HG03354 (cell line): ENCODE data around the gene ANKRD17.
"Not testable (repeated sequence)": the region's sequence is repeated elsewhere in the genome, so short reads cannot be mapped to it uniquely, and the experiment has no call there.

Experiments
- ATAC-seq: cut with Tn5 transposase; IDR thresholded peaks from one replicate; pipeline ENCODE4 v1.9.1; 2021; ENCODE audit warnings: mild to moderate bottlenecking; ENCODE audit not compliant: unreplicated experiment, poor library complexity, severe bottlenecking

ANKRD17 gene

GRCh38 chr4:73258686-73259570, at the start of gene ANKRD17:
TSS of gene ANKRD17 (minus strand) at chr4:73258798. CDS start at chr4:73258668, 130 bp downstream.
- peak; percentile 82 for ATAC-seq

DNA sequence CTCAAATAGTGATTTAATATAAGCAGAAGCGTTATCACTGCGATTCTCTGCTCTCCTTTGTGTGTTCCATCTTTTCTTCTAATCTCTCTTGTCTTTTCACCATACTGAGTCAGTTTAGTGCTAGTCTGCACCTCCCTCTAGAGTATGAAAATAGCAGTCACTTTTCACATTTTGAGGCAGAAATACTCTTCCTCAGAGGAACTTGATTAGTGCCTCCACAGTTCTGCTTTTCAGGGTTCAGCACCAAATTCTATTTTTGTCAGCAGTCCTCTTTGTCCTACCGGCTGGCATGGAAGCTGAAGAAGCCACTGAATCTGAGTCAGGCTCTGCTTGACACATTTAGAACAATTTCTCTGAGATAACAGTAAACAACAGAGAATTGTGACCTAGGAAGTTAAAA, 49.7 kb upstream of the ANKRD17 start:
- ATAC-seq, result no peak

DNA sequence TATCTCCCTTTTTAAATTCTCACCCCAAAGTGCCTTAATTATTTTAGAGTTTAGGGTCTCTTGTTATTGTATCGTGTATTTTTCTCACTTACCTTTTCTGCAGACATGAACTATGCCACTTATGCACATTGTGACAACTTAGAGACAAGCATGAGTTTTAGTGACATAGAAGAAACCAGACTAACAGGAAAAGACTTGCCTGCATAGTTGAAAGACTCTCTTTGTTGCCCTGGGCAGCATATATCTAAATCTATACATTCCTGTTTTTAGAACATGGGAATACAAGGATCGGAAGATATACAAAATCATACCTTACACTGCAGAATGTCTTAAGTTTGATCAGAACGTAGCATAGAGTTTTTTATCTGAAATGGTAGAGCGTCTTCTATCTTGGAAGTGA, 45.1 kb upstream of the ANKRD17 start:
- ATAC-seq, result no peak

GRCh38 chr4:73299548-73300280, 41.1 kb upstream of the ANKRD17 start:
- ATAC-seq, result no peak

DNA sequence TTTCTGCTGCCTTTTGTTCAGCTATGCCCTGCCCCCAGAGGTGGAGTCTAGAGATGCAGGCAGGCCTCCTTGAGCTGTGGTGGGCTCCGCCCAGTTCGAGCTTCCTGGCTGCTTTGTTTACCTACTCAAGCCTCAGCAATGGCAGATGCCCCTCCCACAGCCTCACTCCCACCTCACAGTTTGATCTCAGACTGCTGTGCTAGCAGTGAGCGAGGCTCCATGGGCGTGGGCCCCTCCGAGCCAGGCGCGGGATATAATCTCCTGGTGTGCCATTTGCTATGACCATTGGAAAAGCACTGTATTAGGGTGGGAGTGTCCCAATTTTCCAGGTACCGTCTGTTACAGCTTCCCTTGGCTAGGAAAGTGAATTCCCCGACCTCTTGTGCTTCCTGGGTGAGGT, 34.1 kb upstream of the ANKRD17 start:
- ATAC-seq, result not testable (repeated sequence)

DNA sequence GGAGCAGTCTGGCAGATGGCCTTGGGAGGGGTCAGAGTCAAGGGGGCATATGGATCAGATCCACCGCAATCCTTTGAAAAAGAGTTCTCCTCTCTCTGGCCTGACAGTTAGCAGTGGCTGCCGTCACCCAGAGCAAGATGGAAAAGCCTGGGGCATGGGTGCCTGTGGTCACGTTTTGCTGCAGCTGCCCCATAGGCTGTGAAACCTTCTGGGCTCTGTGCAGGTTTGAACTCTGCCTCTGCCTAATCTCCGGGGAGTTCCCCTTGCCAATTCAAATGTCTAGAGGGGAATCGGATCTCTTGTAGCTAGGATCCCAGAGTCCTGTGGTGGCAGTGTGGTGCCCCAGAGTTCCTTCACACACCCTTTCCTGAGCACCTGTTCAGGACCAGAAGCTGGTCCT, 23.4 kb upstream of the ANKRD17 start:
- no peak for ATAC-seq

DNA sequence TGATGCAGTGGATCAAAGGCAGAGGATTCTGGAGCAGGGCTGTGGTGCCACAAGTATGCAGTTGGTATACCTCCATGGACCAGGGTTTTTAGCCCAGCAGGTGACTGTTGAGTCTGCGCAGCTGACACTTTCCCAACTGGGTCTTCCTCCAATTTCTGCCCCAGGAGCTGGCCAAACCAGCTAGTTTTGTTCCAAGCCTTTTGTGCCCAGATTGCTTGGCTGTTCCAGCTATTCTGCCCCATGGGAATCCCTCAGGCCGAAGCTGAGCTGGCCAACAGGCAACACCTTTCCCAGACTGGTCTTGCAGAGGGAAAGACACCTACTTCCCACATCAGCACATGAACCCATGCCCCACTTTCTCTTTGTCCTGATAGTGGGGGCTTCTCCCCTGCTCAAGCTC, 22.8 kb upstream of the ANKRD17 start:
- no peak for ATAC-seq

DNA sequence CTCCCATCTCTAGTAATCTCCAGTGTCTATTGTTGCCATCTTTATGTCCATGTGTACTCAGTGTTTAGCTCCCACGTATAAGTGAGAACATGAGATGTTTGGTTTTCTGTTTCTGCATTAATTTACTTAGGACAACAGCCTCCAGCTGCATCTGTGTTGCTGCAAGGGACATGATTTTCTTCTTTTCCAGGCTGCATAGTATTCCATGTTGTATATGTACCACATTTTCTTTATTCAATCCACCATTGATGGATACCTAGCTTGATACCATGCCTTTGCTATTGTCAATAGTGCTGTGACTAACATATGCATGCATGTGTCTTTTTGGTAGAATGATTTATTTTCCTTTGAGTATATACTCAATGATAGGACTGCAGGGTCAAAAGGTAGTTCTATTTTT, 18.6 kb upstream of the ANKRD17 start:
- no peak for ATAC-seq

DNA sequence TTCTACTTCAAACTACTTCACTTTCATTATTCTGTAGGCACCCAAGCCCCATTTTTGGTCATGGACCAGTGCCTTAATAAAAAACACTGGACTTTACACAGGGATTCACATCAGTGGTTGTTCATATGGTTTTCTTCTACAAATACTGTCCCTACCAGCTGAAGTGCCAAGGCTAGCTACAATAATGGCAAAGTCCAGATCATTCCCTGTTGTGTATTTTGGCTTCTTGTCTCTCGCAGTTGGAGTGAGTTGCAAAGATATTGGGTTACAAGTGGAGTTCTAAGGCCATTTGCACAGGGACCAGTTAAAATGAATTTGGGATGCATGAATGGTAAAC, 16.7 kb upstream of the ANKRD17 start:
- ATAC-seq, result no peak

DNA sequence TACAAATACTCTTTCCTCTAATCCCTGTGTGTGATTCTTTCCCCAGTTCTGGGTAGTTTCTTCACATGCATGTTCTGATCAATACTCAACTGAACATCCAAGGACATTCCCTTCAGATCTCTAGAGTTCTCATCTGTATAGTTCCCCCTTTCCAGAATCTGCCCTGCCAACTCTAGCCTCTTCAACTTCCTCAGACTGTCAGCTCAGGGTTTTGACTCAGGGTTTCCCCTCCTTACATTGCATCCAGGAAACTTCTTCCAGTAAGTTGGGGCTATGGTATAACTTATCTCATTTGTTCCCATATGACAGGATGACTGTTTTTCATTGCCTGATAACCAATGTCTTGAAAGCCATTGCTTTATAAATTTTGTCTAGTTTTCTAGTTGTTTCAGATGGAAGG, 14.2 kb upstream of the ANKRD17 start:
- no peak for ATAC-seq

GRCh38 chr4:73267050-73267449, 8.5 kb upstream of the ANKRD17 start:
- ATAC-seq, result no peak

- peak; percentile 9 for ATAC-seq
Measured at GRCh38 chr4:73259571-73260090, 1.0 kb upstream of the ANKRD17 start.

- ATAC-seq, result peak; percentile 37
Measured at GRCh38 chr4:73258436-73258685, 237 bp downstream of the ANKRD17 start.

DNA sequence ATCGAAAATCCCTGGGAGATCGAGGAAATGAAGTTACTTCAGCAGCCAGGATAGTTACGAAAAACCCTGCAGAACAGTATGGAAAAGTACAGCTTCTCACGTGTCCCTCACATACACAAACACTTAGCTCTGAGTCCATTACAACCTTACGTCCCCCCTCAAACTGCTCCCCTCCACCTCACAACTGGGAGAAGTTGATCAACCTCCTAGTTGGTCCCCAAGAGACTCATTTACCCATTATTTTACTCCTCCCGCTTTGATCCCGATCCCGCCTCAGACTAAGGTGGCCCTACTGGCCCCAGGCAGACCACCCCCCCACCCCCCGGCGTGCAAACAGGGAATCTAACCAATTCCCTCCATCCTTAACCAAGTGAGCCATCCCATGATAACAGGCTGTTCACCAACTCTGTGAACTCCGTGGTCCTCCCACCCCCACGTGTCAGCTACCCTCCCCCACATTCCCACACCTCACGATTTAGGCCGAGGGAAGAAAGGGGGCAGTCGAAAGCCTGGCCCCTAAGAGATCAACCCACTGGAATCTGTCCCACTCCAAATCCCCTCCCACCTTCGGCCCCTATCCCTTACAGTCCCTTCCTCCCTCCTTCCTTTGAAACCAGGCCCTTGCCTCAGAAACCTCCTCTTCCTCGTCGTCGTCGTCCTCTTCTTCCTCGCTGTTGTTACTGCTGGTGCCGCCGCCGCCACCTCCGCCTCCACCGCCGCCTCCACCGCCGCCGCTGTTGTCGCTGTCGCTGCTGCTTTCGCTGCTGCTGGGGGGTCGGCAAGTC, 755 bp downstream of the ANKRD17 start:
- ATAC-seq, result no peak

- peak; percentile 27 for ATAC-seq
Measured at GRCh38 chr4:73257234-73257633, 1.4 kb downstream of the ANKRD17 start.

- ATAC-seq, result not testable (repeated sequence)
Measured at GRCh38 chr4:73255847-73256246, 2.8 kb downstream of the ANKRD17 start.

- no peak for ATAC-seq
Measured at GRCh38 chr4:73252001-73252400, 6.6 kb downstream of the ANKRD17 start.

DNA sequence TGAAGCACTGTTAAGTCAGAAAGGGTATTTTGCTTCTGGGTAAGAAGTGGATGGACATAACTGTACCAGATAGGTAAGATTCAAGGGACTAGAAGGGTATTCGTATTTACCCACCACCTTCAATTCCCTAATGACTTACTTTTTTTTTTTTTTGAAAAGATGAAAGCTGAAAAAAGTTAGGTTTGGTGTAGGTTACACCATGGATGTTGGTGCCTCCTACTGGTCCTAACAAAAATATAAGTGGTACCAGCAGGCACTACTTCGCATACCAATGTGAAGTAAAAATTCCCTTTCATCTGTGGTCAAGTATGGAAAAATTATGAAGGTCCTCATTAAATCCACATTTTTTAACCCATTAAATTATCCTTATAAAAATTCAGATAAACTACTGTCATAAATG, 7.2 kb downstream of the ANKRD17 start:
- ATAC-seq, result no peak

DNA sequence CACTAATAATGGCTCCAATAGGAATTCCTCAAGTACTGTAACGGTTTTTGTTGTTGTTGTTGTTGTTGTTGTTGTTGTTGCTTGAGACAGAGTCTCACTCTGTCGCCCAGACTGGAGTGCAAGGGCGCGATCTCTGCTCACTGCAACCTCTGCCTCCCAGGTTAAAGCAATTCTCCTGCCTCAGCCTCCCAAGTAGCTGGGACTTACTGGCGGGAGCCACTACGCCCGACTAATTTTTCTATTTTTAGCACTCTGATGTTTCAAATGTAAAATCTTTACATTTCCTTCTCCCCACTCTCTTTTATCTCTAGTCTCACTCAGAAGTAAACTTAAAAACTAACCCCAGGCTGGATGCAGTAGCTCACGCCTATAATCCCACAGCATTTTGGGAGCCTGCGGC, 8.0 kb downstream of the ANKRD17 start:
- no peak for ATAC-seq

- ATAC-seq, result no peak
Measured at GRCh38 chr4:73248821-73249220, 9.8 kb downstream of the ANKRD17 start.
